GM23338 (cell line): ENCODE data around the gene HLA-B. TPM values are rescaled to one million over a fixed set of nuclear protein-coding genes. Genes with fewer than 3 reads are reported as not detected.

Experiments used
- ATAC-seq: fragments of 200-7000 bp; cut with Tn5 transposase; 3 replicates; pipeline ENCODE4 v1.9.1; 2020
- DNase-seq: peaks from one replicate; pipeline ENCODE4 v3.0.0-alpha.2; 2015; ENCODE audit warnings: low spot score
- H2AFZ ChIP-seq: fragments of 200-600 bp; sonication (generic); 2 replicates; pipeline ENCODE4 v1.8.0; 2016; ENCODE audit warnings: antibody characterized with exemption, mild to moderate bottlenecking, moderate library complexity
- H3F3A ChIP-seq: fragments of 200-600 bp; sonication (generic); replicated peaks from 2 replicates; pipeline ENCODE4 v1.8.0; 2017; ENCODE audit warnings: antibody characterized with exemption, mixed run types, low read depth
- H3K27ac ChIP-seq: fragments of 200-600 bp; sonication (generic); 2 replicates; pipeline ENCODE4 v1.6.1; 2016; ENCODE audit warnings: low read depth
- H3K27me3 ChIP-seq: fragments of 200-600 bp; sonication (generic); 2 replicates; pipeline ENCODE4 v1.8.0; 2016; ENCODE audit warnings: mild to moderate bottlenecking, mixed run types, moderate library complexity; ENCODE audit not compliant: insufficient read depth
- H3K36me3 ChIP-seq: fragments of 200-600 bp; sonication (generic); 2 replicates; pipeline ENCODE4 v1.8.0; 2016; ENCODE audit warnings: mild to moderate bottlenecking; ENCODE audit not compliant: insufficient read depth
- H3K4me1 ChIP-seq: fragments of 200-600 bp; sonication (generic); 2 replicates; pipeline ENCODE4 v1.8.0; 2016; ENCODE audit warnings: mild to moderate bottlenecking, moderate library complexity; ENCODE audit not compliant: insufficient read depth
- H3K4me2 ChIP-seq: fragments of 200-600 bp; sonication (generic); 2 replicates; pipeline ENCODE4 v1.7.1; 2017; ENCODE audit warnings: mixed run types
- H3K4me3 ChIP-seq: fragments of 200-600 bp; sonication (generic); 2 replicates; pipeline ENCODE4 v1.6.1; 2016; ENCODE audit warnings: mixed run types
- H3K79me2 ChIP-seq: fragments of 200-600 bp; sonication (generic); replicated peaks from 2 replicates; pipeline ENCODE4 v1.8.0; 2017; ENCODE audit warnings: mild to moderate bottlenecking; ENCODE audit not compliant: insufficient read depth
- H3K9me2 ChIP-seq: fragments of 200-600 bp; sonication (generic); 2 replicates; pipeline ENCODE4 v1.8.0; 2017; ENCODE audit not compliant: insufficient read depth
- H4K20me1 ChIP-seq: fragments of 200-600 bp; sonication (generic); replicated peaks from 2 replicates; pipeline ENCODE4 v1.8.0; 2017; ENCODE audit warnings: mild to moderate bottlenecking; ENCODE audit not compliant: insufficient read depth
- H3K27ac Mint-ChIP-seq: 2 replicates; pipeline ENCODE4 v1.8.0; 2020; ENCODE audit warnings: inconsistent platforms, mild to moderate bottlenecking, moderate library complexity, mixed read lengths
- H3K27me3 Mint-ChIP-seq: 3 replicates; pipeline ENCODE4 v1.8.0; 2022; ENCODE audit warnings: low read depth, mild to moderate bottlenecking, moderate library complexity, mixed read lengths, inconsistent platforms; ENCODE audit not compliant: insufficient read depth, poor library complexity
- H3K36me3 Mint-ChIP-seq: 3 replicates; pipeline ENCODE4 v1.8.0; 2021; ENCODE audit warnings: low read depth, mild to moderate bottlenecking, inconsistent platforms, moderate library complexity, mixed read lengths
- H3K4me1 Mint-ChIP-seq: 3 replicates; pipeline ENCODE4 v1.8.0; 2020; ENCODE audit warnings: mild to moderate bottlenecking, inconsistent platforms, mixed read lengths
- H3K4me3 Mint-ChIP-seq: 3 replicates; pipeline ENCODE4 v1.8.0; 2021; ENCODE audit warnings: moderate library complexity, mild to moderate bottlenecking, inconsistent platforms, mixed read lengths
- H3K9me3 Mint-ChIP-seq: 3 replicates; pipeline ENCODE4 v1.8.0; 2020; ENCODE audit warnings: moderate library complexity, mild to moderate bottlenecking, inconsistent platforms, mixed read lengths
- CREB1 ChIP-seq: fragments of 250-450 bp; sonication (Bioruptor Pico); IDR thresholded peaks from 2 replicates; pipeline ENCODE4 v1.5.0; 2020; ENCODE audit warnings: low read depth, mild to moderate bottlenecking, moderate library complexity
- EZH2 ChIP-seq: fragments of 200-600 bp; sonication (generic); IDR thresholded peaks from one replicate; pipeline ENCODE4 v1.8.0; 2017; ENCODE audit warnings: antibody characterized with exemption, mild to moderate bottlenecking, low read depth; ENCODE audit not compliant: unreplicated experiment
- EZH2phosphoT487 ChIP-seq: fragments of 200-600 bp; sonication (generic); IDR thresholded peaks from one replicate; pipeline ENCODE4 v1.8.1; 2018; ENCODE audit warnings: antibody characterized with exemption; ENCODE audit not compliant: unreplicated experiment
- JUNB ChIP-seq: IDR thresholded peaks from one replicate; pipeline ENCODE4 v1.6.1; 2016; ENCODE audit warnings: antibody characterized with exemption; ENCODE audit not compliant: unreplicated experiment
- NANOG ChIP-seq: IDR thresholded peaks from 2 replicates; pipeline ENCODE4 v1.6.1; 2016; ENCODE audit warnings: antibody characterized with exemption, borderline replicate concordance
- POLR2AphosphoS5 ChIP-seq: IDR thresholded peaks from 2 replicates; pipeline ENCODE4 v1.6.1; 2016; ENCODE audit warnings: antibody characterized with exemption, low read depth
- STAT1 ChIP-seq: IDR thresholded peaks from one replicate; pipeline ENCODE4 v1.6.1; 2016; ENCODE audit warnings: antibody characterized with exemption; ENCODE audit not compliant: unreplicated experiment
- ZNF114 ChIP-seq: fragments of 250-450 bp; sonication (Bioruptor Pico); IDR thresholded peaks from 2 replicates; pipeline ENCODE4 v1.5.0; 2020; ENCODE audit warnings: mild to moderate bottlenecking, moderate library complexity
- ZNF331 ChIP-seq: fragments of 250-450 bp; sonication (Bioruptor Pico); IDR thresholded peaks from 2 replicates; pipeline ENCODE4 v1.5.0; 2020; ENCODE audit warnings: low read depth, mild to moderate bottlenecking, moderate library complexity
- ZNF462 ChIP-seq: fragments of 250-450 bp; sonication (Bioruptor Pico); IDR thresholded peaks from 2 replicates; pipeline ENCODE4 v1.5.0; 2020; ENCODE audit warnings: mild to moderate bottlenecking, moderate library complexity
- polyA plus RNA-seq: library from polyadenylated mRNA; unstranded; fragments of >200 nt; fragmentation: Nextera tagmentation; extraction: Ambion mirVana; gene quantifications from 2 replicates; pipeline ENCODE4 v1.2.1, GENCODE V29; 2016
- total RNA-seq: library from RNA; depleted of rRNA; stranded (reverse); fragments of >200 nt; shearing (Covaris generic); gene quantifications from 2 replicates; pipeline ENCODE4 v1.2.3, GENCODE V29; 2014
- TF ChIP-seq, protein P1 (sequence below), 2 experiments: fragments of 200-600 bp in 1 of 2; sonication (generic) in 1 of 2; conservative IDR thresholded peaks; 2 replicates each; pipeline versions ENCODE4 v1.5.1 to v1.6.1; 2016 to 2017; ENCODE audit warnings: antibody characterized with exemption in 2 of 2, low read depth in 2 of 2, mild to moderate bottlenecking in 2 of 2, moderate library complexity in 1 of 2
- TF ChIP-seq, protein P2 (sequence below): IDR thresholded peaks from 2 replicates; pipeline ENCODE4 v1.6.1; 2016; ENCODE audit warnings: antibody characterized with exemption

HLA-B gene
- total and polyA plus RNA-seq, 2 experiments from 2014 or later: 44.3 to 86.0 TPM

GRCh38 chr6:31401403-31401802 is 44.4 kb upstream of the HLA-B start:
- H3K4me2 ChIP-seq: peak overlapping the region; percentile 96
- H3K27me3 Mint-ChIP-seq: peaks cover 44% of the 10 kb centered on the region
- H3K79me2 ChIP-seq: peaks cover 23% of the 10 kb centered on the region
- no peak overlapping the region for H3K27ac ChIP-seq
- peaks cover 15% of the 10 kb centered on the region; the same call in 2 of the 3 replicates for H3K9me3 Mint-ChIP-seq
- H3F3A ChIP-seq: 0 out of 2 replicates have a peak, but pooled peaks cover 7% of the 10 kb centered on the region
- peaks cover 11% of the 10 kb centered on the region for H4K20me1 ChIP-seq
- peaks cover 31% of the 10 kb centered on the region for H3K4me1 ChIP-seq
- peaks cover 45% of the 10 kb centered on the region for H3K4me1 Mint-ChIP-seq
- H3K4me3 Mint-ChIP-seq: peak overlapping the region; percentile 90
- no peaks in the 10 kb centered on the region; the same call in 1 of the 2 replicates for H3K9me2 ChIP-seq
- ATAC-seq (no peak), DNase-seq (no peak)
- TF ChIP-seq ZNF331 (CRISPR knock-in tag) (no peak), POLR2AphosphoS5 (no peak), STAT1 (no peak)
- peak overlapping the region; percentile 84; the same call in 1 of the 2 replicates for H3K4me3 ChIP-seq
- no peak overlapping the region for H2AFZ ChIP-seq
- peaks cover 6% of the 10 kb centered on the region for H3K36me3 Mint-ChIP-seq
- peaks cover 20% of the 10 kb centered on the region for H3K27me3 ChIP-seq
- no peak overlapping the region for H3K27ac Mint-ChIP-seq
- H3K36me3 ChIP-seq: no peaks in the 10 kb centered on the region

GRCh38 chr6:31400467-31401289 is 43.7 kb upstream of the HLA-B start:
- peak overlapping the region; percentile 90 for H3K4me3 Mint-ChIP-seq
- Histone ChIP-seq H3K36me3 (no peaks in the 10 kb centered on the region), H3K27me3 (peaks cover 20% of the 10 kb centered on the region), H3K4me3 (peak overlapping the region; percentile 84), H3K4me2 (peak overlapping the region; percentile 96), H3F3A (0 out of 2 replicates have a peak, but pooled peaks cover 7% of the 10 kb centered on the region), H3K27ac (no peak overlapping the region), H3K9me2 (no peaks in the 10 kb centered on the region; the same call in 1 of the 2 replicates), H4K20me1 (peaks cover 3% of the 10 kb centered on the region), H3K4me1 (peaks cover 24% of the 10 kb centered on the region), H2AFZ (peak overlapping the region; percentile 94), H3K79me2 (peaks cover 15% of the 10 kb centered on the region)
- peaks cover 41% of the 10 kb centered on the region for H3K4me1 Mint-ChIP-seq
- peak; percentile 6 for ATAC-seq
- peaks cover 6% of the 10 kb centered on the region for H3K36me3 Mint-ChIP-seq
- peaks cover 44% of the 10 kb centered on the region for H3K27me3 Mint-ChIP-seq
- peak; percentile 84 for DNase-seq
- H3K27ac Mint-ChIP-seq: 0 out of 2 replicates have a peak overlapping the region, but pooled peaks have one; percentile 65
- H3K9me3 Mint-ChIP-seq: peaks cover 15% of the 10 kb centered on the region; the same call in 2 of the 3 replicates
- no peak for TF ChIP-seq ZNF114 (CRISPR knock-in tag)
- no peak for TF ChIP-seq ZNF462 (CRISPR knock-in tag)
- TF ChIP-seq CREB1 (CRISPR knock-in tag): no peak
- no peak for TF ChIP-seq NANOG
- TF ChIP-seq, protein P1, sequence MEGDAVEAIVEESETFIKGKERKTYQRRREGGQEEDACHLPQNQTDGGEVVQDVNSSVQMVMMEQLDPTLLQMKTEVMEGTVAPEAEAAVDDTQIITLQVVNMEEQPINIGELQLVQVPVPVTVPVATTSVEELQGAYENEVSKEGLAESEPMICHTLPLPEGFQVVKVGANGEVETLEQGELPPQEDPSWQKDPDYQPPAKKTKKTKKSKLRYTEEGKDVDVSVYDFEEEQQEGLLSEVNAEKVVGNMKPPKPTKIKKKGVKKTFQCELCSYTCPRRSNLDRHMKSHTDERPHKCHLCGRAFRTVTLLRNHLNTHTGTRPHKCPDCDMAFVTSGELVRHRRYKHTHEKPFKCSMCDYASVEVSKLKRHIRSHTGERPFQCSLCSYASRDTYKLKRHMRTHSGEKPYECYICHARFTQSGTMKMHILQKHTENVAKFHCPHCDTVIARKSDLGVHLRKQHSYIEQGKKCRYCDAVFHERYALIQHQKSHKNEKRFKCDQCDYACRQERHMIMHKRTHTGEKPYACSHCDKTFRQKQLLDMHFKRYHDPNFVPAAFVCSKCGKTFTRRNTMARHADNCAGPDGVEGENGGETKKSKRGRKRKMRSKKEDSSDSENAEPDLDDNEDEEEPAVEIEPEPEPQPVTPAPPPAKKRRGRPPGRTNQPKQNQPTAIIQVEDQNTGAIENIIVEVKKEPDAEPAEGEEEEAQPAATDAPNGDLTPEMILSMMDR (conservative IDR thresholded peaks at IDR 0.05; ENCODE audit: low read depth in 2 of 2): no peak
- no peak for TF ChIP-seq STAT1
- TF ChIP-seq JUNB: no peak
- TF ChIP-seq, protein P2, sequence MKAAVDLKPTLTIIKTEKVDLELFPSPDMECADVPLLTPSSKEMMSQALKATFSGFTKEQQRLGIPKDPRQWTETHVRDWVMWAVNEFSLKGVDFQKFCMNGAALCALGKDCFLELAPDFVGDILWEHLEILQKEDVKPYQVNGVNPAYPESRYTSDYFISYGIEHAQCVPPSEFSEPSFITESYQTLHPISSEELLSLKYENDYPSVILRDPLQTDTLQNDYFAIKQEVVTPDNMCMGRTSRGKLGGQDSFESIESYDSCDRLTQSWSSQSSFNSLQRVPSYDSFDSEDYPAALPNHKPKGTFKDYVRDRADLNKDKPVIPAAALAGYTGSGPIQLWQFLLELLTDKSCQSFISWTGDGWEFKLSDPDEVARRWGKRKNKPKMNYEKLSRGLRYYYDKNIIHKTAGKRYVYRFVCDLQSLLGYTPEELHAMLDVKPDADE: no peak
- TF ChIP-seq EZH2: no peak
- TF ChIP-seq EZH2phosphoT487: no peak
- TF ChIP-seq POLR2AphosphoS5: no peak; the same call in 1 of the 2 replicates
